ENCODE measurements around the gene TTC28.
"Not testable (repeated sequence)": the region's sequence is repeated elsewhere in the genome, so short reads cannot be mapped to it uniquely, and the experiment has no call there.

The TTC28 gene

GRCh38 chr22:28223826-28224225 lies 455.8 kb downstream of the TTC28 start:
- no peak for DNase-seq (ENCODE audit: low spot score)

DNA sequence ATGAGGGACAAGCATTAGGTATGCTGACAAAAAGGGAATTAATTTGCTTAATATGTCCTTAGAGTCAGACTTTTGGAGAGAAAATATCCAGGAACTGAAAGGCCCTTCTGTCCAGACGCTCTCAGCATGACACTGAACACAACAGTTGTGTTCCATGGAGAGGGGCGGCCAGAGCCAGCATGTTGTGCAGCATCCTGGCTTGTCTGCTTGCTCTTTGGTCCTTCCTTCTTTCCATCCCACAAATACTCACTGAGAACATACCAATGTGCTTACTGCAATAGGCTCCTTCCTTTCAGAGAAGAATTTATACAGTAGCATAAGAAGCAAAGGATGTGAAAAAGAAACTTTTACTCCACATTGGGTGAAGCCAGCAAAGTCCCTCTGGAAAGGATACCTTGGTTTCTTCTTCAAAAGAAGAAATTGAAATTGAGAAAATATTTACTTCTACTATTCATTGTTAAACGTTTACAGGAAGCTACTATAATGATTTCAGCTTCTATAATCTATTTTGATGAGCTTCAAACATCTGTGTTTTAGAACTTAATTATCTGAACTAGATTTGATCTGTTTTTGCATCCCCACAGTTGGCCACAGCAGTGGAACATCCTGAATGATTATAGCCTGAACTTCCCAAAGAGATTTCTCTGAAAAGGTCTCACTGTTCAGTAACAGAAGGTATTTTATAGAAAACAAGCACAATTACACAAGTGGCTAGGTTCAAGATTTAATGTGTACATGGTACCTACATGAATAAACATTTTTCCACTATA lies 456.5 kb downstream of the TTC28 start:
- no peak for DNase-seq (ENCODE audit: low spot score)

DNA sequence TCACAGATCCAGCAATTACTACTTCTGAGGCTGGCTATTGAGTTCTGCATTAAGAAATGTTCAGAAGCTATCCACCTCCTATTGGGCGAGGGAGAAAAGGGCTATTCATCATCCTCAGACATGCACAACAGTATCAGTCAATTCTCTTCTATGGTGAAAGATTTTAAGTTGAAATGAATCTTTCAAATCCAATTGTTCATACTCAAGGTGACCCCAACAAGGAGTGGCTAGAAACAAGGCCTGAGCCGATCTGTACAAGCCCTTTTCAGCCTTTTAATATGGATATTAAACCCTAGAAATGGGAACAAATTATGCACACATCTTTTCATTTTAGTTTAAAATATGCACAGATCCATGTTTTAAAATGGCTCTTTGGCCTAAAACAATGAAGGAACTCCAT lies 457.1 kb downstream of the TTC28 start:
- DNase-seq (ENCODE audit: low spot score): no peak

GRCh38 chr22:28222052-28222451 lies 457.6 kb downstream of the TTC28 start:
- DNase-seq (ENCODE audit: low spot score): no peak

- no peak for DNase-seq (ENCODE audit: low spot score)
These were observed 458.8 kb downstream of the TTC28 start for GRCh38 chr22:28220626-28221363.

DNA sequence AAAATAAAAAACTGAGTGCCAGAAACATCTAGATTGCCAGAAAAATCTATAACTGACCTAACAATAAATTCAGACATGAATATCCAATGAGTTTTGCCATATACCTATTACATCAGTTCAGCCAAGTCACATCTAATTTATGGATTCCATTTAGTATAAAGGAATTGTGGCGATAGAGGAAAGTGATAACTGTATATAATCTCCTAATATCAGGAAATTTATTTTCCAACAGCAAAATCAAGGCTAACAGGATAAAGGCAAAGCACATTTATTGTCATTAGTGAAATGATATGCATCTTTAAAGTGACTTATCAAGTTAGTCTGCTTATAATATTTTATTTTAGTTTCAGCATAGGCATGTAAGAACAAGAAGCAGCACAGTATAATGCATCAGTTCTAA lies 462.4 kb downstream of the TTC28 start:
- no peak for DNase-seq (ENCODE audit: low spot score)

DNA sequence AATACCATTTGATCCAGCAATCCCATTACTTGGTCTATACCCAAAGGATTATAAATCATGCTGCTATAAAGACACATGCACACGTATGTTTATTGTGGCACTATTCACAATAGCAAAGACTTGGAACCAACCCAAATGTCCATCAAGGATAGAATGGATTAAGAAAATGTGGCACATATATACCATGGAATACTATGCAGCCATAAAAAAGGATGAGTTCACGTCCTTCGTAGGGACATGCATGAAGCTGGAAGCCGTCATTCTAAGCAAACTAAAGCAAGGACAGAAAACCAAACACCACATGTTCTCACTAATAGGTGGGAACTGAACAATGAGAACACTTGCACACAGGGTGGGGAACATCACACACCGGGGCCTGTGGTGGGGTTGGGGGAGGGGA lies 464.9 kb downstream of the TTC28 start:
- not testable (repeated sequence) for DNase-seq (ENCODE audit: low spot score)

- DNase-seq (ENCODE audit: low spot score): not testable (repeated sequence)
These were observed 470.2 kb downstream of the TTC28 start for GRCh38 chr22:28209457-28209856.

GRCh38 chr22:28208787-28209186 lies 470.9 kb downstream of the TTC28 start:
- DNase-seq (ENCODE audit: low spot score): no peak

DNA sequence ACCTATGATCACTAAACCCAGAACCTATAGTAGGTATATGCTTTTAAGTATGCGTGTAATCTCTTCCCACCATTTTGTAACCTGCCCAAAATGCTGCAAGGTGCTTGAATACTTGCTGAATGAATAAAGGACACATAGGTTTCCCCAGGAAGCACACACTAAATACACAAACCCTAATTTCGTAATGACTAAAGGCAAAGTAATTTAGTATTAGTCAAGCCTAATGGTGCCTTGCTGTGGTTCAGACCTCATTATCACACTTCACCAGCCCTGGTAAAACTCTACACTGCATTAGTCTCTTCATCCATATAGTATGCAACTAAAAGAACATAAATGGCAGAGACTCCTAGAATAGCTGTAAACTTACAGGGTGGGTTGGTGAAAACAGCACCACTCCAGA lies 471.6 kb downstream of the TTC28 start:
- no peak for DNase-seq (ENCODE audit: low spot score)

DNA sequence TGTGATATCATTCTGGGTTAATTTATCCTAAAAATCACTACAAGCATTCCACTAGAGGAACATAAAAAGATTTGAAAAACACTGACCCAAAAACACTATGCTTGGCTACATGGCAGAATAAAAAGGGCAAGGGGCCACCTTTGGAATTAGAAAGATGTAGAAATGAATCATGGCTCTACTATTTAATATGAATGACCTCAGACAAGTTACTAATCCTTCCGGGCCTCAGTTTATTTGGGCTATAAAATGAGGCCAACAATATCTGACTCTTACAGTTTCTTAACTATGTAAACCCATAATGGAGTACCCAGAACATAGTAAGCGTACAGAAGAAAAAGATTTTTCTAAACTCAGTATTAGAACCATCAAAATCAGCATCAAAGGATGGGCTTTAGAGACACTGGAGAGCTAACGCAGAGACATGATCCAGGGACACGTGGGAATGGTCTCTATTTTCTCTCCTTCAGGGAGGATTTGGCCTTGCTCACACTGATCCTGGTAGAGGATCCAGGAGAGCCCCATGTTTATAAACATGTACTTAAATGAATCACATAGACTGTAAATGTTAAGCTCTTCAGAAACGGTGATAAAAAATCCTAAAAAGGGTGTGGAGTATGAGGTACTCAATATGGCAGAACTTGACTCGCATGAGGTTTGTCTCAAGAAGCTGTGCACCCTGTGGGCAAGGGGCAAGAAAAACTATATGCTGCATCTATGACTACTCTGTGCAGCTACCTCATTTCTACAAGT lies 472.2 kb downstream of the TTC28 start:
- no peak for DNase-seq (ENCODE audit: low spot score)

DNA sequence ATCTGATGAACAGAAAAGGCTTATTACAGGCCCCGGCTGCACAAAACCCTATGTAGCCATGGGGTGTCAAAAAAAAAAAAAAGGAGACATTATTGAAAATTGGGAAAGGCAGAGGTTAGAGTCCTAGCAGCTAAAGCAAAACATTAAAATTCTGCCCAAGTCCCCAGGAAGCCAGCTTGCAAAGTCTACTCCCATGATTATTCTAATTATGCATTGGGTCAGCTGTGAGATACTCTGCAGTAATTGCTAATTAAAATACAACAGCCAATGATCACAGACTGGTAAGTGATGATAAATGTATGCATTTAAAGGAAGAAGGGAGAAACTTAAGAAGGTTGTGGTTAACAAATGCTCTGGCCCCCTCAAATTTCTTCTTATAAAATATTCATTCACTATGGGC lies 473.7 kb downstream of the TTC28 start:
- no peak for DNase-seq (ENCODE audit: low spot score)

- DNase-seq (ENCODE audit: low spot score): no peak
These were observed 475.3 kb downstream of the TTC28 start for GRCh38 chr22:28204382-28204781.

- no peak for DNase-seq (ENCODE audit: low spot score)
These were observed 476.4 kb downstream of the TTC28 start for GRCh38 chr22:28203286-28203685.

DNA sequence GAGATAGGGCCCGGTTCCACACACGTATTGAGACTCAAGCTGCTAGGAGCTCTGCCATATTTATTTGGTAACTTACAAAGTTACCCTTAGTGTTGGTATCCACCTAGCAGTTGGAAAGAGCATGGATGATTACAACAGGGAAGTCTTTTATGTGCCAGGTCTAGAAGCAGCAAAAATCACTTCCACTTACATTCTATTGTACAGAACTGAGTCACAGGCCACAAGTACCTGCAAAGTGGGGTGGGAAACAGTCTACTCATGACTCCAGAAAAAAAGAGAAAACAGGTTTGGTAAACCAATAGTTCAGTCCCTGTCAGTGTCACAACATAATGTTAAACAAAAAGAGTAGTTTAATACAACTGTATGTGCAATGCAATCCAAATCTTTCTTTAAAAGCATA lies 480.9 kb downstream of the TTC28 start:
- no peak for DNase-seq (ENCODE audit: low spot score)

GRCh38 chr22:28191571-28191970 lies 488.1 kb downstream of the TTC28 start:
- not testable (repeated sequence) for DNase-seq (ENCODE audit: low spot score)

DNA sequence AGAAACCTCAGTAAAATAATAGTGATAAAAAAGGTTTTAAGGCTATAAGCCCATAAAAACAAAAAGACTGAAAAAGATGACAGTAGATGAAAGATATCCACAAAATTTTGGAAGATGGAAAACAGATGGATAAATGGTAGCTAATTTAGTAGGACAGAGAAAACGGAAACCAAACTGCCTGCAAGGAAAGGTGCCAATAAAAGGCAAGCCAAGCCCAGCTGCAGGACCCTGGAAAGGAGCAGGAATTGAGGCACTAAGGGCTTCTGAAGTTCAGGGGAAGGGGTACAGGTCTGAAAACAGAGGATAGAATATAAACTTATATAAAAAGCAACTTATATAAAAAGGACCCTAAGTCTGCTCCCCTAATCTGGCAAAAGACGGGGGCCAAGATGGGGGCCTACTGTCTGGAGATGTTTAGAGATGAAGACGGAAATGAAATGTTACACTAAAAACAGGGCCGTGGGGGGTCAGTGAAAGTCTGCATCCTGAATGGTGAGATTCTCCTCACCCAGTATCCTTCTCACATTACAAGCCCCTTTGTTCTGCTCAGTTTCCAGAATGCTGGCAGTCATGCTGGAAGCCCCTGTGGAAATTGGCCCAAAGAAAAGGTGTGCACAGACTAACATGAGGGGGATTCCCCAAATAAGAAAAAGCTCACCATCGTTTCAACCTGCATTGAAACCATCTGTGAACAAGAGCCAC lies 491.3 kb downstream of the TTC28 start:
- DNase-seq (ENCODE audit: low spot score): no peak

GRCh38 chr22:28187612-28188011 lies 492.0 kb downstream of the TTC28 start:
- DNase-seq (ENCODE audit: low spot score): no peak

- no peak for DNase-seq (ENCODE audit: low spot score)
These were observed 493.0 kb downstream of the TTC28 start for GRCh38 chr22:28186641-28187040.

DNA sequence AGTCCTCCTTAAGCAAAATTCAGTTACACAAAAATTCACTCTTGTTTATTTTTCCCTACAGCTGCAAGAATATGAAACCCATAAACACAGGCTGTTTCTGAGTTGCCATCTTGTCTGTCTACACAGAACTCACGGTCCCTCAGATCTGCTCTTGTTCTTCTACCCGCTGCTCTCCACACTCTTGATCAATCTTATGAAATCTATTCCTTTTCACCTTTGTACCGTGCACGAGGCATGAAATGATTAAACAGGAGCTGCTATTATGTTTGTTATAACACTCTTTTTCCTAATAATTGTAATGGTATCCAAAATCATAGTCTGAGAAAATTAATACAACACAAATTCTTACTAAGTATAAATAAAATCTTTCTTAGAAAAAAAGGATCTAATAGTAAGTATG lies 494.5 kb downstream of the TTC28 start:
- no peak for DNase-seq (ENCODE audit: low spot score)

DNA sequence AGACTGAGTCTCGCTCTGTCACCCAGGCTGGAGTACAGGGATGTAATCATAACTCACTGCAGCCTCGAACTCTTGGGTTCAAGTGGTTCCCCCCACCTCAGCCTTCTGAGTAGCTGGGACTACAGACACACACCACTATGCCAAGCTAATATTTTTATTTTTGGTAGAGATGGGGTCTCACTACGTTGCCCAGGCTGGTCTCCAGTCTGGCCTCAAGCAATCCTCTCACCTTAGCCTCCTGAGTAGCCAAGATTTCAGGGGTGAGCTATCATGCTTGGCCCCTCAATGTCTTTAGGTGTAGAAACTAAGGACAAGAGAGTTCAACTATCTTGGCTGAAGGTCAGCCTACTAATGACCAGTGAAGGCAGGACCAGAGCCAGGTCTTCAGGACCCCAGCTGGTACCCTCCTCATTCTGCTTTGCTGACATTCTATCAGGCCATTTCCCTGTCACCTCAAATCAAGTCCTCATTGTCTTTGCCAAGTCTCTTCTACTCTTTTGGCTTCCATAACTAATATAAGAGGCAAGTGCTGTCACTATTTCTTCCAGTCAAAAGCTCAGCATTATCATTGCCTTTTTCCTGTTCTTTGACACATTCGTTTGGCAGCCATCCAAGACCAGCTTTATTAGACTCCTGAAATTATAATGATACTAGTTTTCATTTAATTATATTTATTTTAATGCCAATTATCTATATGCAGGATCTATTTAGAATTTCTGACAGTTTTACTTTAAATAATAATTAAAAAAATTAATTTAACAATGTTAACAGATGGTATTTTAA lies 496.4 kb downstream of the TTC28 start:
- no peak for DNase-seq (ENCODE audit: low spot score)
